Stimulated activated CD4-positive, alpha-beta T cell treated with anti-CD3 and anti-CD28 coated beads, Interleukin-4, amount 100 ng/mL, for 4 hours (primary cell): ENCODE results near the gene PHF19.

Source experiments
- DNase-seq, 2 experiments: peaks; one replicate each; pipeline ENCODE4 v3.0.0-alpha.2; 2020

PHF19 gene

DNA sequence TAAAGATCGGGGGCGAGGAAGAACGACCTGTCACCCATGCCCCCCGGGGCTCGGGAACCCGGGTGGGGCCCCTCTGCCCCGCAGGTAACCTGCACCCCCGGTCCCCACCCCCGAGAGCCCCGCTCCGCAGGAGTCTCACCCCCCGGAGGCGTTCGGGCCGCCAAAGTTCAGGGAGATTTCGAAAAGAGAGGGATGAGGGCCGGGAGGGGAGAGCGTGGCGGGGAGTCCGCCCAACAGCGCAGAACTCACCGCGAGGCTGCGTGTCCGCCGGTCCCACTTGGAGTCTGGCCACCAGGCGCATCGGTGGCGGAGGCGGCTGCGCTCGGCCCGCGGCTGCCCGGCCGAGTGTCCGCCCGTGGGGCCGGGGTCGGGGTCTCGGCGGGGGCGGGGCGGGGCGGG lies at the start of gene PHF19:
PHF19 (minus strand) TSS at position 347 of the 399 bp plus-strand sequence. CDS start 2,447 bp downstream, outside the sequence.
- DNase-seq = no peak

DNA sequence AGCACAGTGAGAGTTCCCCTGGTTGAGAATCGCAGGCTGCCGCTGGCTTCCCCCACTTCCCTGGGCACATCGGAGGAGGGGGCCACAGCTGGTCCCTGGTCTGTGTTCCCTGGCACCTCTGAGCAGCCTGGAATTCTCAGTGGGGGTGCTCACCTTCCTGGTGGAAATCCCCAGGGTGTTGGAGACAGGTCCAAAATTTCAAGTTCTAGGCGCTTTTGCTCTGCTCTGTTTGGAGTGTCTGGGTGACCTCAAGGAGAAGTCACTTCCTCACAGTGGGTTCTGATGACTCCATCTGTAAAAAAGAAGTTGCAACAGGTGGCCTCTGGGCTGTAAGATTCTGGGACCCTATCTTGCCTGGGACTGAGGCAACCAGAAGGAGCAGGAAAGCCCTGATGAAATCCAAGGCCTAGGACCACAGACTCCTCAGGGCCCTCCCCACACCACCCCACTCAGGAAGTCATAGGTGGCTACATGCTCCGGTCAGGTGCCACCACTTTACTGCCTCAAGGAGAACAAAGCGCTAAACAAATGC lies 49.5 kb upstream of the PHF19 start, which contains the start of gene TRAF1:
TRAF1 (minus strand) TSS at position 400 of the 532 bp plus-strand sequence. CDS start 721 bp downstream, outside the sequence.
- DNase-seq = no peak

DNA sequence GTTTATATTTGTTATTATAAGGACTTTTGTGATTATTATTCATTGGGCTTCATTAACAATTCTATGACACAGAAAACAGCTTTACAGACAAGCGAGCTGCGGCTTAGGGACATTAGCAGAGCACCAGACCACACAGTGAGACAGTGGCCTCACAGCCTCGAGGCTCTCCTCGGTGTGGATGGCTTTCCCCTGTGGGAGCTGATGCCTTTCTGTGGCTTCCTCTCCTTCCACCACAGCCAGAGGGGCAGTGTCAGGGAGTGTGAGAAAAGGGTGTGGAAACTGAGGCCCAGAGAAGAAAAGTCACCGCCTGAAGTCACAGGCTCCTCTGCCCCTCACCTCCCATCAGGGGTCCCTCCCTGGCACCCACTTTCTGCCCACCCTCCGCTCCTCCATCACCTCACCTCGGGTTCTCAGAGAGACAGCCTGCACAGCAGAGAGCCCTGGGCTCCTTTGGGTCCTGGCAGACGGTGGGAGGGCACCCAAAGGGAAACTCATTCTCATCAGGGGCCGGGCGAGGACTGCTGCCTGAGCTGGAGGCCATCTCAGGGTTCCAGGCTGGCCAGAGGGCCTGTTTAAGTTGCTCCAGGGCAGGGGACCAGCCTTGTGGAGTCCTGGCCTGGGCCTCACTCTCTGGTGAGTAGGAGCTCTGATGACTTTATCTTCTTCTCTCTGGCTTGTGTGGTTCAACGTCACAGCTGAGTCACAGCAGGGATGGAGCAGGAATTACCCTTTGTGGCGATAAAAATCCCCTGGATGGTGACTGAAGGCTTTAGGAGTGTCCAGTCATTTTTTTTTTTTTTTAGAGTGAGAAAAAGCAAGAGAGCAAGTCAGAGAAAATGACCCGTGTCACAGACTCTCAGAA lies 48.8 kb upstream of the PHF19 start:
- peak; percentile 74 to 87 for DNase-seq

DNA sequence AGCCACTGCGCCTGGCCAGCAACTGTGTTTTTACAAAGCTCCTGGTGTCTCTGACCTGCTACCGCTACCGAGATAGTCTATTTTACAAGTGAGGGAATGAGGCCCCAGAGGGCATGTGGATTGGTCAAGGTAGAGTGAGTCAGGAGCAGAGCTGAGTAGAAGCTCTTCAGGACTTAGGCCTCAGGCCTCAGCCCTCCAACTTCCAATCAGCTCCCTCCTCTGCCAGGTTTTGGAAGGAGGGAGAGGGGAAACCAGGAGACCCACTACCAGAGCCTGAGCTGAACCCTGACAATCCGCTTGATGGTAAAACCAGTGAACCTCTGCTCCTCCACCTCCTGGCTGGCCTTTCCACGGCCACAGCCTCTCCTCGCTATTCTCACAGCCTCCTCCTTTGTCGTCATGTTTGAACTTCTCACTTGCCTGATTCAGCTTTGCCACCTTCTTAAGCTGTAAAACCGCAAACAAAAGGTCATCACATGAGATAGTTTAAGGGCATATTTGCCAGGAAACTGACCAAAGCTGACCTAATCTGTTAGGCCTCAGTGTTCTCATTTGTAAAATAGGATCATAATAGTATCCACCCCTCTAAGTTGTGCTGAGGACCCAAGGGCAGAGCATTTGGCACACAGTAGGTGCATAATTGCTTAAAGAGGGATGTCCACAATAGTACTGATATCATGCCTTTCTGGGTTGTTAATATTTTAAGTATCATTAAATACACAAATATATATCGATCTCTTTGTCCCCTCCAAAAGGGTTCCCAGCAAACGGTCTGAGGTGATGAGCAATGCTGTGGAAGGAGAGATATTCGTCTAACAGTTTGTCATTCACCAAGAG lies 47.9 kb upstream of the PHF19 start:
- DNase-seq = no peak

DNA sequence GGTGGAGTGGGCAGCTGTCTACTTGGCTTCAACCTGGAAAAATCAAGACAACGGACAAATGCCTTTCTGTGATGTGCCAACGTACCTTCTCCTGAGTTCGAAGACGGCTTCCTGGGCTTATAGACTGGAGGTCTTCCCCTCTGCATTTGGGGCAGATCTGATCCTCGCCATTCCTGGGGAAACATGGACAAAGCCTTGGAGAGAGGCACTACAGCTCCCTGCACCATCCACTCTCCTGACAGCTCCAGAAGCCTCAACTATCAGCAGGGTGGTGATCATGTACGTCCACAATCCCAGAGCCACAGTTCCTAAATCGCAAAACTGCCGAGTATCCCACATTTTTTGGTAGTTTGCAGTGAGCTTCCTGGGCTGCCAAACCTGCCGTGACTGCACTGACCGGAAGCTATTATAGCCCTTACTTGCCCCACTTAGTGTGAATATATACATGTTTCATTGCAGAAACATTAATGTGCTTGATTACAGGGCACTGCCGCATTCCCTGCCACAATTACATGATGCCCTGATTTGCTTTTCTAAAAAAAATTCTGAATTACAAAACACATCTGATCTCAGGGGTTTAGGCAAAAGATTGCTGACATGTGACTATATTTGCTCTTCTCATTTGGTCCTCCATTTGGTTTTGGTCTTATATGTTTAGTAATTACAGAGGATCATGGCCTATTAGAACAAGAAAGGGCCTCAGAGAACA lies 46.8 kb upstream of the PHF19 start:
- DNase-seq = no peak

DNA sequence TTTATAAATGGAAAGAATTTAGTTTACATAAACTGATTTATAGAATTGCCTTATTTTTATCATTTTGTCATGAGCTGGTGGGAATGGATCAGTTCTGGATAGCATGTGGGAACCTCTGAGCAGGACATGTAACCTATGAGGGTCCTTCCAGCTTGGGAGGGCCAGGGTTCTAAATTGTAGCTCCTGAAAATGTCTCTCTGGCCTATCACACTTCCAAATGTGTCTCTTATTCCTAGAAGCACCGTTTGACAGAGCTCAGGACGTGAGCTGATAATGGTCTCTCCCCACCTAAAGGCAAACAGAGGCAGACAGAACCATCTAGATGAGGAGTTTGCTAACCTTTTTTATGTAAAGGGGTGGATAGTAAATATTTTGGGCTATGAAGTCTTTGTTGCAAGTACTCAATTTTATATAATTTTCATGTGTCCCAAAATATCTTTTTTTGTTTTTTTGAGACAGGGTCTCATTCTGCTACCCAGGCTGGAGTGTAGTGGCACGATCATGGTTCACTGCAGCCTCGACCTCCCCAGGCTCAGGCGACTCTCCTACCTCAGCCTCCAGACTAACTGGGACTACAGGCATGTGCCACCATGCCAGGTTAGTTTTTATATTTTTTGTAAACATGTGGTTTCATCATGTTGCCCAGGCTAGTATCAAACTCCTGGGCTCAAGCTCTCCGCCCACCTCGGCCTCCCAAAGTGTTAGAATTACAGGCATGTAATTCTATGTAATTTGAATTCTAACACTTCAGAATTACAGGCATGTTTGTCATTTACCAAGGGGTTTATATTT lies 45.6 kb upstream of the PHF19 start:
- DNase-seq = no peak

DNA sequence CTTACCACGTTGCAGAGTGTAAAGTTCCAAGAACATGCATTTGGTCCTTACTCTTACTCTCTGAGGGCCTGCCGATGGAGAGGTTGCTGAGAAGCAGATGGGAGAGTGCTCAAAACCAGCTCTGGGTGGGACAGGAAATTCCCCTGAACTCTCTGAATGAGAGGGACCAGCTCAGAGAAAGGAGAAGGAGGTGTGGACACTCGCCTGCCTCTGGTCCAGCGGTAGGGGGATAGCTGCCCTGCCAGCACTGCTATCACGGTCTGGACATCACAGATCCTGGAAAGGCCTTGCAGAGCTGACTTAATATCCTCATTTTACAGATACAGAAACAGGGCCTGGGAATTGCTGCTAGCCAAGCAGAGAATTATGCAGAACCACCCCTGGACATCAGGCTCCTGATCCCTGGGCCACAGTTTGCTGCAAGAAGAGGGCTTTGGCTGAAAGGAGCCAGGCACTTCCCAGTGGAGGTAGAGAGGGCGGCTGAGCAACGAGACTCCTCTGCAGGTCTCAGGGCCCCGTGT lies 44.7 kb upstream of the PHF19 start:
- DNase-seq = no peak

DNA sequence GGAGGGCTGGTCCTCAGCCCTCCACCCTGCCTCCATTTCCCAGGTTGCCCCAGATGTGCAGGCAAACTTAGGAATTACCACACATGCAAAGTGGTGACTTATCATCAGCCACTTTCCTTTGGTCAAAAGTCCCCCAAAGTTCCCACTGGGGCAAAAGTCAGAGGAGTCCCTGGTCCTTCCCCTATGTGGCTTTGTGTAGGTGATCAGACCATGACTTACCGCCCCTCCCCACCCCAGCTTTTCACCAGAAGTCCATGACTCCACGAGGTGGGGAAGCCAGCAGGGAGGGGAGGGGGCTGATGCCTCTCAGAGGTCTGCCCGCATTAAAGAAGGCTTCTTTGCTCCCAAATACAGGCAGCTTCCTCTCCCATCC lies 43.8 kb upstream of the PHF19 start:
- DNase-seq = peak in 1 of 2 experiments; percentile 57

DNA sequence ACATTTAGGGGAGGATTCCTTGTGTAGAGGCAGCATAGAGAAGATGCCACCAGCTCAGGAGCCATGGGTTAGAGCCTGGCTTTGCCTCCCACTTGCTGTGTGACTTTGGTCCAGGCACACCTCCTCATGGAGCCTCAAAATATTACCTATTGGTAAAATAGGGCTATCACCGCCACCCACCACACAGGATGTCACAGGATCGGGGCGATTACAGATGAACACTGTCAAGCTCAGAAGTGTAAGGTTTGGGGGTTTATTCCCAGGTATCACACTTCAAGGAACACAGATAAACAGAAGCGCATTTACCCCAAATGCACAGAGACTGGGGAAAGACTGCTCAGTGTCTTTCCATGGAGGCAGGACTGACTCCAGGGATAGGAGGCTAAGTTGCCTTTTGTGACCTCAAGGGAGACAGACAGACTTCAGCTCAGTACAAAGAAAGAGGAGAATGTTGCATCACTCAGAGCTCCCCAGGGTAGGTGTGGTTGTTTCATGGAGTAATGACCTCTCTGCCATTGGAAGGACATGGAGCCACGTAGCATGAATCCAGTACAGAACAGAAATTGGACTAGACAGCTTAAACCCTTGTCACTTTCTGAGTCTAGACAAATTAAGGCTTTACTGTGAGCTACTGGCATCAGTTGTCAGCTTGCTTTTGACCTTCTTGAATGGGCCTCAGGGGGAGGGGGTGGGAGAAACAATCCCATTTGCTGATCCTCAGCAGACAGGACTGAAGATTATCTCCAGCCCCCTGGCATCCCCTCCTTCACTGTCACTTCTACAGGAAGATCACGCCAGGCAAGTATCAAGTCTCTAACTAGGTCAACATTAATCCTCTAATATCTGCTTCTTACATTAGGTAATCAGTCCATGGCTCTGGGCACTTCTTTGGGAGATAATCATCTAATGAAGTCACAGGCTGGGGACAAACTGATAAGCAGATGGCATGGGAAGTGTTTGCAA lies 43.1 kb upstream of the PHF19 start:
- peak in 1 of 2 experiments; percentile 14 for DNase-seq

DNA sequence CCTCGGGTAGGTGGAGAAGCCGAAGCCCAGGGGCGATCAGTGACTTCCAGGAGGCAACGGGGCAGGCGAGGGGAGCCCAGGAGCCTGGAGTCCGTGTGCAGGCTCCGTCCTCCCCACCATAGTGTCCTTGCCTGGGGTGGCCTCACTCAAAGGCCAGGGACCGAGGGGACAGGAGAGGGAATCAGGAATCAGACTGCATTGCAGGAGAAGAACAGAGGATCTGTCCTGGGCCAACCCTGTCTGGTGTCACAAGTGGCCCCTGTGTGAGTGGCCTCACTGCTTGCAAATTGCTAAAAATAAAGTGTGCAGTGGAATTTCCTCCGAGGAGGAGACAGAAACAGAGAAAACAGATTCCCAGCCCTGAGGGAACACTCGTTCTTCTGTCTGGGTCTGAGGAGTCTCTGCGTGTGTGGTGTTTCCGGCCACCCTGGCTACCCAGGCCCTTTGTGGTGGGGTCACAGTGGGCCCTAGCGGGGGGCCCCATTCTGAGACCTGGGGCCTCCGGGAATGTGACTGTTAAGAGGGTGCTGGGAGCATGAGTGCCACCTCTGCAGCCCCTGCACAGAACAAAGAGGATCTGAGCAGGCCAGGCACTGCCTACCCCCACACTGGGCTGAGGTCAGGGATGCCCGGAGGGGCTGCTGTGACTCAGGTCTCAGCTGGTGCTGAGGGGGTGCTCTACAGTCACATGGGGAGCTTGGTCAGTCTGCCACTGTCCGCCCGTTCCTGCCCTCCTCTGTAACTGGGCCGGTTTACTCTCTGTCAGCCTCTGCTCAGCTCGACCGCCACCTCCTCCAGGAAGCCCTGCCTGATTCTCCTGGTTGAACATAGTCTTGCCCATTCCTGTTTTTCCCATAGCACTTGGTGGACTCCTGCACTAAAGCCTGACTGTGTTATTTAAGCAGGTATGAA lies 42.2 kb upstream of the PHF19 start:
- DNase-seq = peak in 1 of 2 experiments; percentile 13

DNA sequence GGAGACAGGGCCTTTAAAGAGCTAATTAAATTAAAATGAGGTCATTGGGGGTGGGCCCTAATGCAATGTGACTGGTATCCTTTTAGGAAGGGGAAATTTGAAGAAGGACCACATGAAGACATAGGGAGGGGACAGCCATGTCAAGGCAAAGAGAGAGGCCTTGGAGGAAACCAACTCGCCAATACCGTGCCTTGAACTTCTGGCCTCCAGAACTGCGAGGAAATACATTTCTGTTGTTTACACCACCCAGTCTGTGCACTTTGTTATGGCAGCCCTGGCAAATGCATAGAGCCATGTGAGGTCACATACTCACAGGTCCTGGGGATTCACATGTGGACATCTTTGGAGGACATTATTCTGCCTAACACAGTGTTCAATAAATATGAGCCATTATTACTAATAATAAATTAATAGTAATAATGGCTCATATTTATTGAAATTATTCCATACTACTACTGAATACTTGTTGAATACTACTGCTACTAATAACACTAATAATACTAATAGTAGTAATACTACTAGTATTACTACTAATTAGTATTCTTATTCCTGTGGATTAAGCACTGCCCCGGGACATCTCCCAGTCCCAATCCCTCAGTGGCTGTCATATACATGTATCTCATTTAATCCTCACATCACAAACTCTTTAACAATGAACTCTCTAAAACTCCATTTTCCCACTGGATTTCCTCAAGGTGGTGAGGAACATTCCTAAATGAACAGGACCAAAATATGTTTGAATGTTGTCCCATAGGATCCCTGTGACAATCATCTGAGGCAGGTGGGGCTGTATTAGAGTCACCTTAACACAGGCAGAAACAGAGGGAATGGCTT lies 41.2 kb upstream of the PHF19 start:
- DNase-seq = peak in 1 of 2 experiments; percentile 2

DNA sequence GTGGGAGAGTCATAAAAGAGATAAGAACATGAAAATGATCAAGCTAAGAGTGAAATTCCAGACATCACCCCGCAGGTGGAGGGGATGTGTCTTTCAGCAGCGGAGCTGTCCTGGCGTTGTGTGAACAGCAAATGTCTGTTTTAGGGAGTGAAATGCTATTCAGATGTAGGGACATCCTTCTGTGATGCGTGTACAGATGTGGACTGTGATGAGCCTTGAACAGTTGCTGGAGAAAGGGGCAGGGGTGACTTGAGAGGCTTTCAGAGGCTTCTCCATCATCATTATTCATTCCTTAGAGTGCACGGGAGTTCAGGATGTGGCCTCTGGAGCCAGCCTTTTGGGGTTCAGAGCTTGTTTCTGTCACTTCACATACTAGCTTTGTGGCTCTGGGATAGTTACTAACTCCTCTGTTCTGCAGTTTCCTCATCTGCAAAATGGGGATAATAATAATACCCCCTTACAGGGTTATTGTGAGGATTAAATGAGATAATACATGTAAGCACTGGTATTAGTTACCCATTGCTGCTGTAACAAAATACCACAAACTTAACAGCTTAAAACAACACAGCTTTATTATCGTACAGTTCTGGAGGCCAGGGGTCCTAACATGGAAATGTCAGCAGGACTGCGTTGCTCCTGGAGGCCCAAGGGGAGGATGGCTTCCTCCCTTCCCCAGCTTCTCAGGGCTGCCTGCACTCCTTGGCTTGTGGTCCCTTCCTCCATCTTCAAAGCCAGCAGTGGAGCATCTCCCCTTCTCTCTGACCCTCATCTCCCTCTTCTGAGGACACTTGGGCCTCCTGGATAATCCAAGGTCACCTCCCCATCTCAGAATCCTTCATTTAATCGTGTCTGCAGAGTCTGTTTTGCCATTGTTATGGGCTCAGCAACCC lies 40.2 kb upstream of the PHF19 start:
- peak in 1 of 2 experiments; percentile 10 for DNase-seq

DNA sequence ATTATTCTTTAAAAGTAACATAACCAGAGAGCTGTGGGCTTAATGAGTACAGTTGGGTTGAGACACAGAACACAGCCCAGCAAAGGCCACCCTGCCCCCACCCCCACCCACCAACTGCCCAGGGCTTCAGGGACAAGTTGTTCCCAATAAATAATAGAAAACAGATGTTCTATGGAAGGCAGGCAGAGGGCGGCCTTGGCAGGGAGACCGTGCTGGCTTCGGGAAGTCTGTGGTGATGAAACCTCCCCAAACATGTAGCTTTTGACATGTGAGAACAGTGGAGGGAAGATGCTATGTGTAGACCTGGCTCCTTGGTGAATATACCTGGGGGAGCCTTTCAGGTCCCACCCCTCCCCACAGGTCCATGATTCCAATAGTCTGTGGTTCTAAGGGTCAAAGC lies 39.6 kb upstream of the PHF19 start:
- no peak for DNase-seq

DNA sequence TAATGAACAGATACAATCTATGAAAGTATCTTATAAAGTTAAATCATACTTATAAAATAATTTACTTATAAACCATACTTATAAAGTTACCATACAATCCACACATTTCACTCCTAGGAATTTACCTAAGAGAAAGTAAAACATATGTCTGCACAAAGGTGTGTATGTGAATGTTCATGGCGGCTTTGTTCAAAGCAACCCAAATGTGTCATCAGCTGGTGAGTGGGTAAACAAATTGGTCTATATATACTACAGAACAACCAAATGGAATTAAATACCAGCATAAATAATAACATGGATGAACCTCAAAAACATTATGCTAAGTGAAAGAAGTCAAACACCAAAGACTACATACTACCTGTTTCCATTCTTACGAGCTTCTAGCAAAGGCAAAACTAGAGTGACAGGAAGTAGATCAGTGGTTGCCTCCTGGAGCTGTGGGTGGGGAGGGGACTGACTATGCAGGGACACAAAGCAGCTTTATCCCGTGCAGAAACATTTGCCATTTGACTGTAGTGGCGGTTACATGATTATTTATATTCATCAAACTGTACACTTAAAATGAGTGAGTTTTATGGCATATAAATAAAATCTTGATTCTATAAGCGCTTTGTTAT lies 39.0 kb upstream of the PHF19 start:
- DNase-seq = peak in 1 of 2 experiments; percentile 49

DNA sequence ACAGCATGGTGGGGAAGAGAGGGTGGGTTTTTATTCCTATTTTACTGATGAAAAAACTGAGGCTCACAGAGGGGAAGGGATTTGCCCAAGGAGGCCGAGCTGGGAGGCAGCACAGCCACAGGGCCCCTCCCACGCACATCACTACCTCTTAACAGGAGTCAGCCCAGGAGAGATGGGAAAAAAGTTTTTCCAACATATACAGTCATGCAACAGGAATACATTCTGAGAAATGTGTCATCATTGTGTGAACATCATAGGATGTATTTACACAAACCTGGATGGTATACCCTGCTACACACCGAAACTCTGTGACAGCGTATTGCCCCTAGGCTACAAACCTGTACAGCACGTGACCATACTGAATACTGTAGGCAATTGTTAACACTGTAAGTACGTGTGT lies 38.0 kb upstream of the PHF19 start:
- no peak for DNase-seq

DNA sequence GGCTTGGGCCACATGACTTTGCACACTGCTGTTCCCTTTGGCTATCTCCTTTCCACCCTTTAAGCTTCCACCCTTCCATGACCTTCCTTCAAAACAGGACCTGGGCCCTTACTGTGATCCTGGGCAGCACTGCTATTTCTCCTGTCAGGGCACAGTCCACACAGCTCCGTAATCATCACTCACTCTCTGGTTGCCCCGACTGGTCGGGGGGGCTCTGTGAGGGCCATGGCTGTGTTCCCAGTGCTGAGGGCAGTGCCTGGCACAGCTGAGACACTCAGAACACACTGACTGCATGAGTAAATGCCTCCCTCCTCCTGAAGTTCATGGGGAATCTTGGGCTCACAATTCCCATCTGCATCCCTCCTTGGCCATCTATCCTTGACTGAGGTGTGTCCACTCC lies 37.4 kb upstream of the PHF19 start:
- DNase-seq = peak in 1 of 2 experiments; percentile 13
